HG03558 (cell line): Measurements from ENCODE around the gene PRRG4.
"Not testable (repeated sequence)": the region's sequence is repeated elsewhere in the genome, so short reads cannot be mapped to it uniquely, and the experiment has no call there.

ENCODE experiments used
- ATAC-seq: cut with Tn5 transposase; IDR thresholded peaks from one replicate; pipeline ENCODE4 v1.9.1; 2021; ENCODE audit warnings: moderate number of reproducible peaks; ENCODE audit not compliant: unreplicated experiment; ENCODE audit errors: extremely low read depth

Gene PRRG4

DNA sequence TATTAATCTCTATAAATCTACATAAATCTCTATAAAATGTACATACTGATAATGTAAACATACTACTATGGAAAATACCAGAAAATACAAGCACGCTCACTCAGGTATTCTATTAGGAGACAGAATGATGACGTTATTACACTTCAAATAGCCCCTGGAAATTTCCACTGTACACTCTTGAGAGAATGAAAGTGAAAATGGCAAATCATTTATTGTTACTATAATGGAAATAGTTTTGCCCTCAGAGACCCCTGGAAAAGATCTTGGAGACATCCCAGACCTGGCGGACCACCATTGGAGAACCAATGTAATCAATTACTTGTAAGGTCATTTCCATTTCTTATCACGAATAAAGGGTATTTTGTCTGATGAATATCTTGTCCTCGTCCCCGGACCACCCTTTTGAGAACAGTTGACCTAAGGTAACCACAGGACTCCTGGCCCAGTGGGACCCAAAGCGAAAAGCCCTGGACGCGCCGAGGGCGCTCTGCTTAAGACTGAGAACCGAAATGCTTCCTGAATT, 509 bp upstream of the PRRG4 start:
- ATAC-seq: no peak

DNA sequence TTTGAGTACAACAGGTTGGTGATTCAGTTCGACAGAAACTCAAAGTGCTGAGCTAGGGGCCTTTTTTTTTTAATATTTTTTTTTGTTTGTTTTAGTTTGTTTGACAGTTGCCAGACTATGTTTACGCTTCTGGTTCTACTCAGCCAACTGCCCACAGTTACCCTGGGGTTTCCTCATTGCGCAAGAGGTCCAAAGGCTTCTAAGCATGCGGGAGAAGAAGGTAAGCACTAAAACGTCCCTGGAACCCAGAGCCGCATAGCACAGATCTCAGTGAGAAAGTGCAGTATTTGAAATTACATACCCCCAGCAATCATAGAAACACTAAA, 649 bp downstream of the PRRG4 start:
- no peak for ATAC-seq

DNA sequence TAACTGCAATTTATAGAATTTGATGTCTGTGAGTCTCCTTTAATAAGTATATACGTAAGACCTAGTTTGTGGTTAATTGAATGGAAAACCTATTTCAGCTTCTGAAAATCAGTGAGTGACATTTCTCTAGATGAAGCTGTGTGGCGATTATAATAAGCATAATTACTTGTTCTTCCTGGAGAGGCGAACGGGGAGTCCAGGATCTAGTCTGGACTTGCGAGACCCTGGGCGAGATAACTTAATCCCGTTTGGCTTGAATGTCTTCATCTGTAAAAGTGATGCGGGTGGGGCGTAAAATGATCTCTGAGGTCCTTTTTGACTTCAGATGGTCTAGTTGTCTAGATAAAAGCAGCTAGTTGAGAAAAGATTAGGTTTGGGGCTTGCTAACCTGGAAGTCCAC, 1.1 kb downstream of the PRRG4 start:
- ATAC-seq: no peak

DNA sequence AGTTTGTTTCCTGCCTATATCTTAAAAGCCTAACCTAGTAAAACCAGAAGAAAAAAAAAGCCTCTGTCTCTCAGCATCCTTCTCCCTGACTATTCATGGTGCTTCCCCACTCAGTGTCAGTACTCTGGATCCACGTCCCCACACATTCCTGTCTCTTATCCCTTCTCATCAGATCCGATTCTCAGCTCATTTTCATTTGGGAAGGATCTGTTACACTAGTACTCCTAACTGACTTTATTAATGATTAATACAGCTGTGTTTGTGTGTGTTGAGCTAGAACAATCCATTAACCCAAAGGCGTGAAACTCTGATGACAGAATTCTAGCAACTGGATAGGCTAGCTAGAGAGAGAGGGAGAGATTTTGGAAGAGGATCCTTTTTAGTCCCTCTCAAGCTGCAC, 1.5 kb downstream of the PRRG4 start:
- no peak for ATAC-seq

DNA sequence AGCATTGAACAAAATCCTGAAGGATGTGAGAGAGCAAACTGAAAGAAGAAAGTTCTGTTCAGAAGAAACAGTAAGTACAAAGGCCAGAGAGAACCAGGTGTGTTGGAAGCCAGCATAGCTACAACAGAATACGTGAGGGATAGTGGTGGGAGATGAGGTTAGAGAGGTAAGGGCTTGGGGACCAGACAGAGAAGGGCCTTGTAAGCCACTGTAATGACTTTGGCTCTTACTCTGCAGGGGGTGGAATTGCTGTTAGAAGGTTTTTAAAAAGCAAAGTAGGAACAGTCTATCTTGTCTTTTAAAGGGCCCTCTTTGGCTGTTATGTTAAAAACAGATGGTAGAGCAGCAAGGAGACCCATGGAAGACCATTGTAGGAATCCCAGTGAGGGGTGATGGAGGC, 4.2 kb downstream of the PRRG4 start:
- no peak for ATAC-seq

DNA sequence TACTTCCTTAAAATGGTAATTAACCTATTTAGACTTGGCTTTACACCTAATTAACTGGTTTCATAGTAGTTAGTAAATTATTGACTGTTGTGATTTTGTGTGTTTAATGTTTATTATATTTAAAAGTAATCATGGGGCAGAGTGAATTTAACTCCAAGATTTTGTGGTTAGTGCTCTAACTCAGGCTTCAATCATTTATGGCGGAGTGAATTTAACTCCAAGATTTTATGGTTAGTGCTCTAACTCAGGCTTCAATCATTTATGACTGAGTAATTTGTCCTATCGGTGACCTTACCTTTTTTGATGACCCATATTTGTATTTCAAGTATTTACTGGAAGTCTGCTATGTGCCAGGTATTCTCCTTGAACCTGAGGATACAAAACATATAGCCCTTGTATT, 7.2 kb downstream of the PRRG4 start:
- ATAC-seq: no peak

DNA sequence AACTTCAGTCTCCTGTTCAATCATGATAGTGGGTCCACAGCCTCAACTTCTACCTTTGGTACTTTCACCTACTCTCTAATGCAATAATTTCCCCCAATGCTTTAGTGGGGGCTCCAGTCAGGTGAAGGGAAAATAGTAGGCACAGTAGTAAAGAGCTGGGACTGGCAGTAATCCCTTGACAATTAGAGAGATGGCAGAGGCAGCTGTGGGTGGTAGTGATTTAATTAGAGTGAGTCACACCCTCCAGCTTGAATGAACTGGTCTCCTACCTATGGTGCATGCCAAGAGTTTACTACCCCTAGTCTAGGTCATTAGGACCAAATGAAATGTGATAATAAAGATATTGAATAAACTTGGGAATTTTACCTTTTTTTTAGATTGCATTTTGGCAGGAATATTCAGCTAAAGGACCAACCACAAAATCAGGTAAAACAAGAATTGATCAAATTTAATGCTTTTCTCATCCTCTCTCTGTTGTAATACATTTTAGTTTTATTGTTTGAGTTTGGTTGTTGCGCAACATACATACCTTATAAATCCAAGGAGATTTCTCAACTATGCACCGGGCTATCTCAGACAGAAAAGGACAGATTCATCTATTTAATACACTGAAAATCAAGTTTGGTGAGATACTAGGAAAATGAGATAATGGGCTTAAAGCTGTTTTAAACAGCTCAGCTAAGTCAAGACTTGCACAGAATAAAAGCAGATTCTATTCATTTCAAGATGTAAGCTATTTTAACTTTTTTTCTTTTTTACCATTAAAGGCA, 9.0 kb downstream of the PRRG4 start:
- no peak for ATAC-seq

DNA sequence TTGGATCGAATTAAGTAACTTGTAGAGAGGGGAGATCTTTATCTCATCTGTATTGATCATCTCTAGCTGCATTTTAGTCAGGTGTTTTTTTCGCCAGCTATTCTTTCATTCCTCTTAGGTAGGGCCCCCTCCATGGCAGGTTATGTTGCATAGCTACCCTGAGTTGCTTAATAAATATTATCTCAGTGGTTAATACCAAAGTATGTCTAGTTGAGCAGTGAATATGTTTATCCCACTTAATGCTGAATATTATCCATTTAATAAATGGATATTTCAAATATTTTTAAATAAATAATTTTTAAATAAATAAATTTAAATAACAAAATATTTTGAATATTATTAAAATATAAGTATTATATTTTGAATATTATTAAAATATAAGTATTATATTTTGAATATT, 9.6 kb downstream of the PRRG4 start:
- no peak for ATAC-seq

DNA sequence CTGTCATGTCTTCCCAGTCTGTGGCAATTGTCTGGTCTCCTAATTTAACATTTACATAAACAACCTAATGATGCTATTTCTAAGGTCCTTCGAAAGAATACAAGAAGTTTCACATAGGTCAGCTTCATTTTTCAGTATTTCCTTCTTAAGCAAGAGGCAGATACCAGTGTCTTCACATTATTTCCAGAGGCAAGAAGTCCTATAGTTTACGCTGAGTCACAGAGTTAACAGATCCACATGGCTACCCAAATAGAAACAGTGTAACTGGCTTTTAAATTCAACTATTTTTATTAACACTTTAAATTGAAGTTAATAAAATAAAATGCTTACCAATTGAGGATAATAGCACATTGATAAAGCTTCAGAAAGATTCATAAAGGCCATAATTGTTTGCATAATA, 10.9 kb downstream of the PRRG4 start:
- no peak for ATAC-seq

DNA sequence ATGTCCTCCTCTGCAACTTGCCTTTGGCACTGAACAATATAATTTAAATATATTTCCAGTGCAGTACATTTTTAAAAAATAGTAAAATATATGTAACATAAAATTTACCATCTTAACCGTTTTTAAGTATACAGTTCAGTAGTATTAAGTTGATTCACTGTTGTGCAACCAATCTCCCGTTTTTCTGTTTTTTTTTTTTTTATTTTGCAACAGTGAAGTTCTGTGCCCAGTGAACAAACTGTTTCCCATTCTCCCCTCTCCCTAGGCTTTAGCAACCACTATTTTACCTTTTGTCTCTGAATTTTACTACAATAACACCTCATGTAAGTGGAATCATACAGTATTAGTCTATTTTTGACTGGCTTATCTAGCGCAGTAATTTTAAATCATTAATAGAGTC, 13.8 kb downstream of the PRRG4 start:
- ATAC-seq: no peak

DNA sequence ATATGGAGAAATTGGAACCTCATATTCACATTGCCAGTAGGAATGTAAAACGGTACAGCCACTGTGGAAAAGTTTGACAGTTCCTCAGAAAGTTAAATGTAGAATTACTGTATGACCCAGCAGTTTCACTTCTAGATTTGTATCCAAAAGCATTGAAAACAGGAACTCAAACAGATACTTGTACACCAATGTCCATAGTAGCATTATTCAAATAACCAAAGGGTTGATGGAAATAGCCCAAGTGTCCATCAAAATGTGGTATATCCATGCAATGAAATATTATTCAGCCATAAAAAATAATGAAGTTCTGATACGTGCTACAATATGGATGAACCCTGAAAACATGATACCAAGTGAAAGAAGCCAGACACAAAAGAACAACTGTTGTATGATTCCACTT, 17.8 kb downstream of the PRRG4 start:
- no peak for ATAC-seq

DNA sequence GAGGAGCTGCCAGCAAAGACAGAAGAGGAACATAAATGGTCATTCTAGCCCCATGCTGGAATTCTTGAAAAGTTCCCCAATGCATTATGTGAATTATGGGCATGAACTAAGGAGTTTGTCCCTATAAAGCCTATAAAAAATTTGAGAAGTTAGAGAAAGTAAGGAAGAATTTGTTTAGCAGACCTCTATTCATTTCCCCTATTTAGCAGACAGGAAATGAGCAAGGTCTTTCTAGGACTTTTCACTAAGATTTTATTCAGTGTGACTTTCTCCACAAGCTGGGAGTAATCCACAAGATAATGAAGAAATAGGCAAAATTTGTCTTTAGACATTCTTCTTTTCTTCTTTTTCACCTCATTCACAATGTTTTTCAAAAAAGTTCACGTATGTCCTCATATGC, 20.0 kb downstream of the PRRG4 start:
- ATAC-seq: no peak

DNA sequence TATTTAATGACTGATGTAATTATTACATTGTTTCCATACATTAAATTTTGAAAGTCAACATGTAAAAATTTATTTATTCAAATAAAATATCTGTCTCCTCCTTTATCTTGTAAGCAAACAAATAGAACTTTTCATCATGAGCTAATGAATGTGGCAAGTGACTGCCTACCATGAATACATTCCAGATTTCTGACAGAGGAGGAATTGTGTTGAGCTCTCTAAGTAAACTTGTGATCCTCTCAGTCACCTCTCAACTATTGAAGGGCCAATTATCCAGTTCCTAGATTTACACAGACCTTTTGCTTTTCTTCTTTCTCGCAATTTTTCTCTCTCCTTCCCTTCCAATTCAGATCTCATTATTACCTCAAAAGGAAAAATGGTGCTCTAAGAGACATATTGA, 21.5 kb downstream of the PRRG4 start:
- no peak for ATAC-seq

DNA sequence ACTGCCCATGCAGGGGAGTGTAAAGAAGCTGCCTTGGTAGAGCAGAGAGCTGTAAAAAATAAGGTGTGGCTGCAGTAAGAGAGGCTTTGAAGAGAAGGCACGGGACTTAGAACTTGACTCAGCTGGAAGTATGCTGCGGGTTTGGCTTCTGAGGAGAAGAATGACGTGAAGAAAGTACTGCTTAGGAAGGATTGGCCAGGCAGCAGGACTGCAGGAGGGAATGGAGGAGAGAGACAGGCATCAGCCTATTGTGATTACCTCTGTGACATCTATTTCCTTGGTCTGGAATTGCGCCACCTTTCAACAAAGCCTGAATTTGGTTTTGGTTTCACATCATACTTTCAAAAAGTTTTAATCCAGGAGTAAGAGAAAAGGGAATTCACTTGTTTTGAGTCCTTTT, 22.5 kb downstream of the PRRG4 start:
- ATAC-seq: no peak

DNA sequence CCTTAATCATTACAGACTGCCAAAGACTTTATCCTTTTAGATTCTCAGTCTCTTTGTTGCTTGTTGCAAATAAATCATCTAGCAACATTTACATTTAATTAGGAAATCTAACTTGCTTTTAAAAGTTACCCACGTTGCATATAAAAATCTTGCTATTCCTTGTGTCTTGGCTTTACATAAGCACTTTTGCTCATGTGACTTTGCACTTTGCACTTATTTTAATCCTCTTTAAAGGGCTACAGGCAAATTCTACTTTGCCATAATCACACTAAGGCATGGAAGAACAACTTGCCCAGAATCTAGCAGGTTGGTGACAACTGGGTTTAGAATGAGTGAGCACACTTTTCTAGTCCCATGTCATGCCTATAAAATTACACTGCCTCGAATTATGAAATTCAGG, 25.9 kb downstream of the PRRG4 start:
- no peak for ATAC-seq

DNA sequence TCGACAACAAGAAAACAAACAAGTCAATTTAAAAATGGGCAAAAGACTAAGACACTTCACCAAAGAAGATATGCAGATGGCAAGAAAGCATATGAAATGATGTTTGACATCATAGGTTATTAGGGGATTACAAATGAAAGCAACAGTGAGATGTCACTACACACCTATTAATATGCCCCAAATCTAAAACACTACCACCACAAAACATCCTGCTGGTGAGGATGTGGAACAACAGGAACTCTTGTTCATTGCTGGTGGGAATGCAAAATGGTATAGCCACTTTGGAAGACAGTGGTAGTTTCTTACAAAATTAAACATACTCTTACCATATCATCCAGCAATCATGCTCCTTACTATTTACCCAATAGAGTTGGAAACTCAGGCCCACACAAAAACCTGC, 29.0 kb downstream of the PRRG4 start:
- ATAC-seq: no peak

DNA sequence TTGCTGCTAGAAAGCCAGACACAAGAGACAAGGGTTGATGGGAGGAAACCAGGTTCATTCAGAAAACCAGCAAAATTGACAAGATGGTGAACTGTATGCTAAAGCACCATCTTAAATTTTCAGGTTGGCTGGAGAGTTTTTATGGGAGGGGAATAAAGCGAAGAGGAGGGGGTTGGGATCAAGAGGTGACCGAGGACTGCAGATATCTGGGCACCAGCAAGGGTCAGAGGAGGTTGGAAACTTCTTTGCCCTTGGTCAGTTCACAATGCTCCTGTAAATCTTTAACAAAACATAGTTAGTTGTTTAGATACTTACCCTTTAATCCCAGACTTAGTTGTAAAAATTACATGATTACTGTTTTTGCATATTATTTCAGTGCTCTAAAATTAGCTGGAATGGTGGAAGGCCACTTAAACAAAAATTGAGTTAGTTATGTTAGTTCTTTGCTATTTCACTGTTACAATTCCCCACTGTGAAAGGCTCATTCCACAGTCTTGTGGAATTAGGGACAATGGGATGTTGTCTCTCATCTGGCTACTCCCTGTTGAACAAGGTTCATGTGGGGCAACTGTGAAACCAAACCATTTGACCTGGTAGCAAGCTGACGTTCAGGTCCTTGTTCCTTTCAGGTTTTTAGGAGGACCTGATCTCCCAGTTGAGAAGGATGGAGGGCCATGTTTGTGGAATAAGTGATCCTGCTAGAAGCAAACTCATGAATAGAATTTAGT, 32.3 kb downstream of the PRRG4 start:
- no peak for ATAC-seq

DNA sequence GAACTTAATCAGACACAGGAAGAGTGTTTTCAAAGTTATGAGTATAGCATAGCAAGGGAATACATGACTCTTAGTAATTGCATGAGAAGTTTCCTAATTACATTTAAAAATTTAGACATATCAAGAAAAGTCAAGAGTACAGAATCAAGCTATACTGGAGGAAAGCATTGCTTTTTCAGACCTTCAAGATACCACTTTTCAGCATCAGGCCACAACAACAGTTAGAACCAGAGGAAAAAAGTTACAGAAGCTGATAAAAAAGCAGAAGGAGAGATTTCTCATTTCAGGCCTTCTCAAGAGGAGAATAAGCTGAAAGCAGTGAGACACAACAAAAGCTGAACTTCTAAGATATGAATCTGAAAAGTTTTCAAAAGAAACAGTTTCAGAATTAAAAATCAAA, 34.8 kb downstream of the PRRG4 start:
- no peak for ATAC-seq

DNA sequence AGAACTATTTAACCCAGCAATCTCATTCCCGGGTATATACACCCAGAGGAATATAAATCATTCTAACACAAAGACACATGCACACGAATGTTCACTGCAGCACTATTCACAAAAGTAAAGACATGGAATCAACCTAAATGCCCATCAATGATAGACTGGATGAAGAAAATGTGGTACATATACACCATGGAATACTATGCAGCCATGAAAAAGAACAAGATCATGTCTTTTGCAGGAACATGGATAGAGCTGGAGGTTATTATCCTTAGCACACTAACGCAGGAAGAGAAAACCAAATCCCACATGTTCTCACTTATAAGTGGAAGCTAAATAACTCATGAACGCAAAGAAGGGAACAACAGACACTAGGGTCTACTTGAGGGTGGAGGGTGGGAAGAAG, 39.0 kb downstream of the PRRG4 start:
- ATAC-seq: not testable (repeated sequence)

DNA sequence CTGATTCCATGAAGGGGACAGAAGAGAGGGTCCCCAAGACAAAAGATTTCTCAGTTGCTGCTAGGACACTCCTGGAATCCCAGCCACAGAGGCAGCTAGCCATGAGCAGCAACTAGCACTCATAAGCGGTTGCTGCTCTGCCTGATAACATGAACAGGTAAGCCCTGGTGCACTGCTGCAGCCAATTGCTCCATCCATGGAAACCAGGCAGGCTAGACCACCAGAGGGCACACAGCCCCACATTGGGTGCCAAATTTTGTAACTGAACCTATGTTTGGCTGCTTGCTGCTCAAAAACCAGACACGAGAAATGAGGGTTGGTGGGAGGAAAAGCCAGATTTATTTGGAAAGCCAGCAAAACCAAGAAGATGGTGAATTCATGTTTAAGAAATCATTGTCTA, 40.9 kb downstream of the PRRG4 start:
- no peak for ATAC-seq

DNA sequence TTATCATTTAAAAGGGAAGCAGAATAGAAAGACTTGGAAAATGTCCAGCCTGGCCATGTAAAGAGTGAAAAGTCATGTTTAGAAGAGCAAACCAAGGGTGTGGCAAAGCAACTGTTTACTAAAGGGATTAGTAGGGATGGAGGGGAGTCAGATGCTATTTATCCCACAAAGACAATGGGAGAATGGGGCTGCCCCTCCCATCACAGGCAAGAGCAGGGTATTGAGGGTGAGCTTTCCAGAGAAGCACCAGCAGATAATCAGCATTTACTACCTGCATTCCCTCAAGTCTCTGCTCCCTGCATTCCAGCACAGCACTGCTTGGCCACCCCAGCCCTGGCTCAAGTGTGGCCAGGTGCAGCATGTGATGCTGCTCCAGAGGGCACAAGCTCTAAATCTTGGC, 44.4 kb downstream of the PRRG4 start:
- no peak for ATAC-seq

DNA sequence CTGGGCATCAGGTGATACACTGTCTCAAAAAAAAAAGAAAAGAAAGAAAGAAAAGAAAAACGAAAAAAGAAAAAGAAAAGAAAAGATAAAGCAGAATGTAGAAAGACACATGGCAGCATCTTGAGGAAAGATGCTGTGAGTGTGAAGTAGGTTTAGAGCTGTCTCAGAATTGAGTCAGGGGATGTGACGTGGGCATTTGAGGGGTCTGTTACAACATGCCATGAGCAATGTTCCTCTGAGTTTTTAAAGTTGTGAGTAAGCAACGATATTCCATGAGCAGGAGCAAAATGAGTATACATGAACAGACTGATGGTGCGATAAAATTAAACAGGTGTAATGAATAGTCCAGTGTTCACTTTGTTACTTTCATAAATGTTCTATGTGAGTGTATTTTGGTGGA, 51.6 kb downstream of the PRRG4 start:
- ATAC-seq: no peak
